Skeletal muscle cell (primary cell): Measurements from ENCODE around the gene NAIF1.
"Not testable (repeated sequence)": the region's sequence is repeated elsewhere in the genome, so short reads cannot be mapped to it uniquely, and the experiment has no call there.

ENCODE experiments used
- DNase-seq: peaks from one replicate; pipeline ENCODE4 v3.0.0-alpha.2; 2010; ENCODE audit warnings: low read depth
- H3K4me3 ChIP-seq: 2 replicates; pipeline ENCODE4 v1.5.1; 2011; ENCODE audit warnings: low read depth, mild to moderate bottlenecking, control low read depth, low read length, moderate library complexity

Gene NAIF1

GRCh38 chr9:128091144-128091543, 24.0 kb upstream of the NAIF1 start:
- DNase-seq = peak; percentile 86
- H3K4me3 ChIP-seq = peak overlapping the region; percentile 49

- no peak for DNase-seq
- H3K4me3 ChIP-seq = no peak overlapping the region
Measured at GRCh38 chr9:128089299-128089698, 22.2 kb upstream of the NAIF1 start.

DNA sequence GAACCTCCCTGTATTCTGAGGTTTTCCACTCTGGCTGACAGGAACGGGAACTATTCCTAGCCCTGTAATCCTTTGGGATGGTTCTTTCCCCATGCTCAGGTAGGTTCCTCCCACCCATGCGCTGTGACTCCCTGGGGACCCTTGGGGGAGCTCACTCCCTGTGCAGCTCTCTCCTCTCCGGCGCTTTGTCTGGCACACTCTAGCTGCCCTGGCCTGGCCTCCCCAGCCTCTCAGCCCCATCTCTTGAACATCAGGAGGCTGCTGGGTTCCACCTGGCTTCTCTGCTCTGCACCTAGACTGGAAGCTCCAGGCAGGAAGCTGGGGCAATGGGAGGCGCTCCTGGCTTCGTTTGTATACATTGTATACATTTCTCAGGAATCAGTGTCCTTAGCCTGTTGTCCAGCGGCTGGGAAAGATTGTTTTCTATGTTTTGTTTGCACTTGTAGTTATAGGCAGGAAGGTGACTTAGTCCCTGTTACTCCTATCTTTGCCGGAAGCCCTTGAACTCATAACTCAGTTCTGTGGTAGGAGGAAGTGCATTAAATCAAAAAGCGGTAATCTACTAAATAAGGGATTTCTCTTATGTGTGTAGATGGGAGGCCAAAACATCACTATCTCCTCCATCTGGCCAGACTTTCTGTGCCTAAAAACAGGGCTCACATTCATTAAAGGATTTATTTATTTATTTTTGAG, 21.3 kb upstream of the NAIF1 start:
- H3K4me3 ChIP-seq = no peak overlapping the region
- no peak for DNase-seq

DNA sequence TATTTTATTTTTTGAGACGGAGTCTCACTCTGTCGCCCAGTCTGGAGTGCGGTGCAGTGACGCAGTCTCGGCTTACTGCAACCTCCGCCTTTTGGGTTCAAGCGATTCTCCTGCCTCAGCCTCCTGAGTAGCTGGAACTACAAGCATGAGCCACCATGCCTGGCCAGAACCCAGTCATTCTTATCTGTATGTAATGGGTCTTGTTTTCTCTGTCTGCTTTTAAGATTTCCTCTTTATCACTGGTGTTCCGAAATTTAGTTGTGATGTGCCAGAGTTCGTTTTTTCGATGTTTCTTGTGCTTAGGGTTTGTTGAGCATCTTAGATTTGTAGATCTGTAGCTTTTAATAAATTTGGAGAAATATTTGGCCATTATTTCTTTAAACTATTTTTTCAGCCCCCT, 20.1 kb upstream of the NAIF1 start:
- no peak for DNase-seq
- H3K4me3 ChIP-seq = no peak overlapping the region

- H3K4me3 ChIP-seq = no peak overlapping the region
- no peak for DNase-seq
Measured at GRCh38 chr9:128085943-128086342, 18.8 kb upstream of the NAIF1 start.

DNA sequence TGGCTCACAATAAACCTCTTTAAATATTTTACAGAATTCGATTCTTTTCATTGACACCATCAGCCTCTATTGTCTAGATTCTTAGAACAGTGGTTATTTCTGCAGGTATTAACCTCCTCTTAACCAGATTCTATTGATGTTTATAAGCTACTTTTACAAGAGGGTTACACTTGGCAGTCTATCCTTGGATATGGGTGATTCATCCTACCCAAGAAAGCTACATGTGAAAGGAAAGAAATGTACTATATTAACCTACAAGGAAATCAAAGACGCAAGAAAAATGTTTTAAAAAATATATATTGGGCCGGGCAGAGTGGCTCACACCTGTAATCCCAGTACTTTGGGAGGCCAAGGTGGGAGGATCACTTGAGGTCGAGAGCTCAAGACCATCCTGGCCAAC, 17.6 kb upstream of the NAIF1 start:
- DNase-seq = no peak

GRCh38 chr9:128082151-128082550, 15.0 kb upstream of the NAIF1 start:
- no peak overlapping the region for H3K4me3 ChIP-seq
- no peak for DNase-seq

More for the DNA sequence above, 17.6 kb upstream of the NAIF1 start:
- H3K4me3 ChIP-seq = no peak overlapping the region

GRCh38 chr9:128081056-128081455, 13.9 kb upstream of the NAIF1 start:
- DNase-seq = peak; percentile 91
- H3K4me3 ChIP-seq = no peak overlapping the region

- H3K4me3 ChIP-seq = no peak overlapping the region
- no peak for DNase-seq
Measured at GRCh38 chr9:128080206-128080605, 13.1 kb upstream of the NAIF1 start.

GRCh38 chr9:128078504-128079434, 11.6 kb upstream of the NAIF1 start:
- DNase-seq = no peak
- no peak overlapping the region for H3K4me3 ChIP-seq

DNA sequence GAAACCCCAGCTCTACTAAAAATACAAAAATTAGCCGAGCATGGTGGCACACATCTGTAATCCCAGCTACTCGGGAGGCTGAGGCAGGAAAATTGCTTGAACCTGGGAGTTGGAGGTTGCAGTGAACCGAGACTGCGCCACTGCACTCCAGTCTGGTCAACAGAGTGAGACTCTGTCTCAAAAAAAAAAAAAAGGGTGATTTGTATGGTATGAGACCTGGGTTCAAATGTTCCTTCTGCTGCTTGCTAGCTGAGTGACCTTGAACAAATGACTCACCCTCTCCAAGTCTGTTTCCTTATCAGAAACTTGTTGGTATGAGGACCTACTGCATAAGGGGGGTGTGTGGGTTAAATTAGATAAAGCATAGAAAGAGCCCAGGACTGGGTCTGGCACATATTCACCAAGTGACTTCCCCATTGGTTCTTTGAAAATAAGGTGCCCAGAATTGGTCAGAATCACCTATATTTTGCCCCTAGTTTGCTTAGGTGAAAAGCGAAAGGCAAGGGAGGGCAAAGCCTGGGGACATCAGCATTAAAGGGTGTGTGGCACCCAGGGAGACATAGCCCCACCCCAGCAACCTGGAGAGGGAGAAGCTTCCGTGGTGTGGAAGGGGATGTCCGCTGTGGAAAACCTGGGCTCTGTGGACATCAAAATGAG, 10.9 kb upstream of the NAIF1 start:
- DNase-seq = no peak
- no peak overlapping the region for H3K4me3 ChIP-seq

DNA sequence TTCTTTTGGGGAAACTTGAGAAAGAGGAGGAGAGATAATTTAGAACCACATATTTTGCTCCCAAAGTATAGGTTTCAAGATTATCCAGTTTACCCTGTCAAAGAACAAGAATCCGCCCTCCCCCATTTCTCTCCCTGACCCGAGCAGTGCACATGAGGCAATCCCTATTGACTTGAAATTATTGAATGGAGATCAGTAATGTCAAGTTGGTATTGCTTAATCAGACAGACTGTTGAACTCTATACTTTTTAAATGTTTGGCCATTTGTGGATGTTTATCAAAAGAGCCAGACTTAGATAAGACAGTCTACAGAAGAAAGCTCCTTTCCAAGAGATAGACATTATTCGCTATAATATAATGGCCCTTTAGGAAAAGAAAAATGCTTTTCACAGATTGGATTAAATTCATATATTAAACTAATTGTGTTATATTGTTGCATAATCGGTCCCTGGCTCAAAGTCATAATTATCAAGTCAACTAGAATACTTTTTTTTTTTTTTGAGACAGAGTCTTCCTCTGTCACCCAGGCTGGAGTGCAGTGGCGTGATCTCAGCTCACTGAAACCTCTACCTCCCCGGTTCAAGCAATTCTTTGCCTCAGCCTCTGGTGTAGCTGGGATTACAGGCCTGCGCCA, 6.2 kb upstream of the NAIF1 start:
- DNase-seq = no peak
- H3K4me3 ChIP-seq = no peak overlapping the region

DNA sequence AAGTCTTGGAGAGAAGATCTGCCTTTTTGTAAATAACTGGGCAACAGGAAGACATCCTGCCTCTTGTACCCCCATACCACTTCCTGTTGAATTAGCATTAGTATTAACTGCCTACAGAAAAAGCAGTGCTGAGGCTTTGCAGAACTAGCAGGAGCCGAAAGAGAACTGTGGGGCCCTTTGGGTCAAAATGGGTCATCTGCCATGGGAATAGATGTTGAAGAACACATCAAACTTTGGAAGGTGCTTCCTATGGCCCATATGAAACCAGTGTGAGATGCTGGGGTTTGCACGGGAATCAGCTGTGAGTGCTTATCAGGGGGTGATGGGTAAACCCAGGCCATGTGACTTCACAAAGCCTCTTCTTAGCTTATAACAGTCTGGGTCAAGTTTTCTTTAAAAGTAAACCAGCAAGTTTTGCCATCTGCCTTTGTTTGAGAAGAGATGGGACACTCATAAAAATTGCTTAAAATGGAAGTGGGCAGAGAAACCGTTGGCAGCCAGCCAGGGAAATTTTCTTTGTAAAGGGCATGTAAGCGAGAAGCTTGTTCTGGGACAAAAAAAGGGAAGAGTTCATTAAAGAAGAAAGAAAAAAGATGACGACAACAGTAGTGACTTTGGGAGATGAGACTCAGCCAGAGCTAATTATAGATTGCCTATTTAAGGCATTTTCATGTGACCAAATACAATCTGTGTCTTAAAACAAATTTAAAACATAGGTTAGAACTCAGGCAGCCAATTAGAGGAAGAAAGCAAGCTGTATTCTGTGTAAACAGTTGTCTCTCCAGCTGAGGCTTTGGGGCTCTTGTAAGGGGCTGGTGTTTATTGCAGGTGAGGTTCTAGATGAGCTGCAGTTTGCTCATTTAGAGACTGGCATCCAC, 5.3 kb upstream of the NAIF1 start:
- H3K4me3 ChIP-seq = peak overlapping the region; percentile 9

DNA sequence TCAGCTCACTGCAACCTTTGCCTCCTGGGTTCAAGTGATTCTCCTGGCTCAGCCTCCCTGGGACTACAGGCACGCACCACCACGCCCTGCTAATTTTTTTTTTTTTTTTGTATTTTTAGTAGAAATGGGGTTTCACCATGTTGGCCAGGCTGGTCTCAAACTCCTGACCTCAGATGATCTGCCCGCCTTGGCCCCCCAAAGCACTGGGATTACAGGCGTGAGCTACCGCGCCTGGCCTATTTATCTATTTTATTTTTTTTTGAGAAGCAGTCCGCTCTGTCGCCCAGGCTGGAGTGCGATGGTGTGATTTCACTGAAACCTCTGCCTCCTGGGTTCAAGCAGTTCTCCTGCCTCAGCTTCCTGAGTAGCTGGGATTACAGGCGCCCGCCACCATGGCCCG, 4.4 kb upstream of the NAIF1 start:
- H3K4me3 ChIP-seq, DNase-seq: not testable (repeated sequence)

More for the DNA sequence above, 5.3 kb upstream of the NAIF1 start:
- peak; percentile 55 for DNase-seq

DNA sequence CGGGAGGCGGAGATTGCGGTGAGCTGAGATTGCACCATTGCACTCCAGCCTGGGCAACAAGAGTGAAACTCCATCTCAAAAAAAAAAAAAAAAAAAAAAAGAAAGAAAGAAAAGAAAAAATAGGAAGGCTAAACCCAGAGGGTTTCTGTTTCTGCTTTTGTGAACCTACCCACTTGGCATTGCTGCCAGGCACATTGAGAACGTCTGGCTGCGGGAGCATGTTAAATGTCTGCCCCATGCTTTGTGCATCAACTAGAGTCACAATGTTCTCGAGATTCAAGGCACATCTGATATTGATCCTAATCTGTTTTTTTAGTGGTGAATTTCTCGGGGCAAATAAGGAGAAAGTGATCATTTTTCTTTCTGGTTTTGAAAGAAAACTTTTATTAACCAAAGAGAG, 3.8 kb upstream of the NAIF1 start:
- H3K4me3 ChIP-seq = no peak overlapping the region
- no peak for DNase-seq

DNA sequence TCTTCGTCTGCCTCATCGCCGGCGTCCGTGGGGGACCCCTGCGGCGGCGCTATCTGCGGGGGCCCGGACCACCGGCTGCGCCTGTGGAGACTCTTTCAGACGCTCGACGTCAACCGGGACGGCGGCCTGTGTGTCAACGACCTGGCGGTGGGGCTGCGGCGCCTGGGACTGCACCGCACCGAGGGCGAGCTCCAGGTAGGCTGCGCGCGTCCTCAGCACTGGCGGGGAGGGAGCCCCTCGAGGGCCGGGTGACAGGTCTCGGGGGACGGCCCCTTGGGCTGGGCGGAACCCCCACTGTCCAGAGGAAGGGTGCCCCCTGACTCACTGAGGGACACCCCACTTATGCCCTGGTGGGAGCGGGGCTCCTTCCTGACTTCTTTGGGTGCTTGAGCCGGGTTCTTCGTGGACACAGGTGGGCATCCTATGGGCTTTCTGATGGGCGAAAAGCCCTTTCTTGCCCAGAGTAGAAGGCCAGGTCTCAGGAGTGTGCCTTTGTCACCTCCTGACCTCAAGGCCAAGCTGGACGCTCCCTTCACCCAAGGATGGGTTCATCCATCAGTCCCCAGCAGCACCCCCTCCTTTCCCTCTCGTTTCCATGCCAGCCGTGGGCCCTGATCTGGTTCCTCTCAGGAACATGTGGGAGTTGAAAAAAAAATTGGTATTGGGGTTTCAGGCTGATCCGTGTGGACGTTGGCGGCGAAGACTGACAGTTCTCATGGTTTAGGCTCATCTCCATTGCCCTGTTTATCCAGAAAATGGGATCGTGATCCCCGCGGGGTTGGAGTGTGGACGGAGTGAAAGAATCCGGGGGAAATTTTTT, 1.5 kb upstream of the NAIF1 start:
- peak overlapping the region; percentile 83 for H3K4me3 ChIP-seq
- no peak for DNase-seq

DNA sequence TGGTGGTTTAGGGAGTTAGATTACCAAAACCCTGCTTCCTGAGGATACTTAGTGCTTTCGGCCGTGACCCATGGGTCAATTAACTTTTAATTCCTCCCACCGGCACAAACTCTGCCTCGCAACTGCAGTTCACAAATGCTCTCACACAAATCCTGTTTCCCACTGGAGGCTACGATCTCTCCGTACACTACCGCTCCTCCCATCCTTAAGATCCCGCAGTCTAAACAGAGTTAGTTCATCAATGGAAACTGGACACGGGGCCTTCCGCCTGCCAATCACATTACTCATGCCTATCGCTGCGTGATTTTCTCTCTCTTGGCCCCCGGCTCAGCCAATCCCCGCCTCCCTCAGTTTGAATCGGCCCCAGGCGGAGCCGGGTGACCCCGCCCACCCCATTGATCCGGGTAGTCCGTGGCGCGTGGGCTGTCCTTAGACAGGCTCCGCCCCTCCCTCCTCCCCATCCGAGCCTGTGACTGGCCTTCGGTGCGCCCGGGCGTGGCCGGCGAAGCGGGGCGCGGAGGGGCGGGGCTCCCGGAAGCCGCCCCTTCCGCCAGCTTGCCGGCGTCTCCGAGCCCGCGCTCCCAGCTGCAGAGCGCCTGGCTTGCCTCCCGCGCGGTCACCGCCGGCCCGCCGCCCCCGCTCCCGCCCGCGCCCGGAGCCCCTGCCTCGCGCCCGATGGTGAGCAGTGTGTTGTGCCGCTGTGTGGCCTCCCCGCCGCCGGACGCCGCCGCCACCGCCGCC, 695 bp upstream of the NAIF1 start, which contains the start of gene SLC25A25:
Gene SLC25A25 (plus strand): TSS at position 588 of the 741 bp plus-strand sequence. CDS start 88 bp downstream, at position 676.
- H3K4me3 ChIP-seq = peak within 1 kb of the TSS; percentile 83
- peak; percentile 97 for DNase-seq
